ENCODE data around the gene TEPSIN. TPM values are rescaled to one million over a fixed set of nuclear protein-coding genes. Genes with fewer than 3 reads are reported as not detected.

TEPSIN gene
- total RNA-seq, 1 donor from 2014 or later: 35.4 TPM

DNA sequence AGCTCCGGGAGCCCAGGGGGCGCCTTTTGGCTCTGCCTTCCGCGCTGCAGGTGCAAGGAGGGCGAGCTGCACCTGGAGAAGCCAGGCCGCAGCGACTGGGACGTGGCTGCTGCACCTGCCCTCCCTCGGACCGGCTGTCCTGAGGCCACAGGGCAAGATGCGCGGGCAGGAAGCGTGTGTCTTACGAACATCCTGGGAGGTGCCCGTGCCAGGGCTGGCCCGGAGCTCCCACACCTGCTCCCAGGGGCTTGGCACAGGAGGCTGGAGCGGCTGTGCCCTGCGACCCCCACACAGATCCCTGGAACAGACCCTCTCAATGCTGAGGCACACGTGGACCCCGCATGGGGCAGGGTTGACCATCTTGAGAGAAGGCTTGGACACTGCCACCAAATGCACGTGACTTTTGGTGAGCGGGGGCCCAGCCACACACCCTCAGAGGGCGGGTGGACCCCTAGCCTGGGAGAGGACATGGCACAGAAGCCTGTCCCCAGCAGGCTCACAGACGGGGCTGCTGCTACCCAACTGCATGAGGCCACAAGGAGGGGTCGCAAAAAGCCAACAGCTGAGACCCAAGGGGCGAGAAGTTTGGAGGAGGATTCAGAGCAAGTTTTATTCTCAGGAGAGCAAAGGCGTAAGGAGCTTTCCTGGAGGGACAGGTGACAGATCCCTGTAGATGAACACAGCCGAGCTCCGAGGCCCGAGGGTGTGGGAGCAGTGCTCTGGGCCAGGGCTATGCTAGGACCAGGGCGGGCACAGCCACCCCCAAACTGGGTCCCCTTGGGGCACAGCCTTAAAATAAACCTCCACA lies 11.6 kb upstream of the TEPSIN start:
- Histone ChIP-seq H3K4me1 (peaks cover 21% of the 10 kb centered on the region), H3K9me3 (no peaks in the 10 kb centered on the region), H3K27ac (no peak overlapping the region), H3K27me3 (no peaks in the 10 kb centered on the region), H3K36me3 (peaks cover 0 to 12% of the 10 kb centered on the region in 2 donors), H3K4me3 (no peak overlapping the region)
- intact Hi-C loops (cut with DNase I): loop anchor here (10.0 kb wide), 1 partner anchor 344 kb away; no protein-coding TSS in a partner anchor
- no peak for DNase-seq (ENCODE audit: extremely low spot score in 2 of 2)
- TF ChIP-seq, protein P1, sequence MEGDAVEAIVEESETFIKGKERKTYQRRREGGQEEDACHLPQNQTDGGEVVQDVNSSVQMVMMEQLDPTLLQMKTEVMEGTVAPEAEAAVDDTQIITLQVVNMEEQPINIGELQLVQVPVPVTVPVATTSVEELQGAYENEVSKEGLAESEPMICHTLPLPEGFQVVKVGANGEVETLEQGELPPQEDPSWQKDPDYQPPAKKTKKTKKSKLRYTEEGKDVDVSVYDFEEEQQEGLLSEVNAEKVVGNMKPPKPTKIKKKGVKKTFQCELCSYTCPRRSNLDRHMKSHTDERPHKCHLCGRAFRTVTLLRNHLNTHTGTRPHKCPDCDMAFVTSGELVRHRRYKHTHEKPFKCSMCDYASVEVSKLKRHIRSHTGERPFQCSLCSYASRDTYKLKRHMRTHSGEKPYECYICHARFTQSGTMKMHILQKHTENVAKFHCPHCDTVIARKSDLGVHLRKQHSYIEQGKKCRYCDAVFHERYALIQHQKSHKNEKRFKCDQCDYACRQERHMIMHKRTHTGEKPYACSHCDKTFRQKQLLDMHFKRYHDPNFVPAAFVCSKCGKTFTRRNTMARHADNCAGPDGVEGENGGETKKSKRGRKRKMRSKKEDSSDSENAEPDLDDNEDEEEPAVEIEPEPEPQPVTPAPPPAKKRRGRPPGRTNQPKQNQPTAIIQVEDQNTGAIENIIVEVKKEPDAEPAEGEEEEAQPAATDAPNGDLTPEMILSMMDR (IDR thresholded peaks at IDR 0.05): no peak
- TF ChIP-seq POLR2A (IDR thresholded peaks at IDR 0.05): no peak
- no peak for TF ChIP-seq POLR2AphosphoS5 (IDR thresholded peaks at IDR 0.05; ENCODE audit: insufficient read depth in 1 of 2, low read depth in 1 of 2)

DNA sequence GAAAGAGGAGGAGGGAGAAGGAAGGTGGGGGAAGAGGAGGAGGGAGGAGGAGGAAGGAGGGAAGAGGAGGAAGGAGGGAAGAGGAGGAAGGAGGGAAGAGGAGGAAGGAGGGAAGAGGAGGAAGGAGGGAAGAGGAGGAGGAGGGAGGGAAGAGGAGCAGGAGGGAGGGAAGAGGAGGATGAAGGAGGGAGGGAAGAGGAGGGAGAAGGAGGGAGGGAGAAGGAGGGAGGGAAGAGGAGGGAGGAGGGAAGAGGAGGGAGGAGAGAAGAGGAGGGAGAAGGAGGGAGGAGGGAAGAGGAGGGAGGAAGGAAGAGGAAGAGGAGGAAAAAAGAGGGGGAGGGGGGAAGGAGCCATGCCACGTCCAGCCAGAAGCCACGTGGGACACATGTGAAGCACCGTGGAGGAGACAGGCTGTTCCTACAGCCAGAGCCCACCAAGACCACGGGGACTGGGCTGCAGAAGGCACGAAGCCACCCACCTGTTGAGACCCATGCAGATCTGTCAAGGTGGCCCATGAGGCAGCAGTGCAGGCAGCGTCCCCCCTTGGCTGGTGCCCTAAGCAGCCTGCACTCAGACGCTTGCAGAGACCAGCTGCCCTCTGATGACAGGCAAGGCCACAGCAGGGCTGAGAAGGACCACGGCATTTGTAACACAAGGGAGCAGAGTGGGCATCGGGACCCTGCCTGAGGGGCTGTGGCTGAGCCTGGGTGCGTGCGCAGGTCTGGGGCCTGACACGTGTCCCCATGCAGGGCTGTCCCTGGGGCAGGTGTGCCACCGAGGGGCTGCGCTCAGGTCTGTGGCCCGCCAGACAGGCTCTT lies 10.6 kb upstream of the TEPSIN start:
- intact Hi-C loops (cut with DNase I): loop anchor here (10.0 kb wide), 1 partner anchor 345 kb away; no protein-coding TSS in a partner anchor

DNA sequence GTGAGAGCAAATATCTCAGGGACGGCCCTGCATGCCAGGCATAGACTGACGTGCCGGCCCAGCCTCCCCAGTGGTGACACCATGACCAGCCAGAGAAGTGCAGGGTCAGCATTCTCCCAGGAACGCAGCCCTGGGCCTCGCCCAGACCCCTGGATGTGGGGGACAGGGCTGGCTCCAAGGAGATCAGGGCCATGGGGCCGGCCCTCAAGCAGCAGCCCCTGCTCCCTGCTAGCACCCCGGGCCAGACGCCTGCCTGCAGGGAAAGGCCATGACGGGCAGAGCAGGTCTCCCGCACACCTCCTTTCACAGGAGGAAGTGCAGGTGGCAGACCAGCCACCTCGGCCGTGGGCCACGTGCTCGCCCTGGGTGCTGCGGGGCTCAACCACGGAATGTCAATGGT lies 9.8 kb upstream of the TEPSIN start:
- H3K4me1 ChIP-seq: peaks cover 7% of the 10 kb centered on the region
- H3K36me3 ChIP-seq: peaks cover 0 to 12% of the 10 kb centered on the region in 2 donors
- no peaks in the 10 kb centered on the region for H3K9me3 ChIP-seq
- no peak overlapping the region for H3K4me3 ChIP-seq
- no peak for DNase-seq (ENCODE audit: extremely low spot score in 2 of 2)
- H3K27me3 ChIP-seq: no peaks in the 10 kb centered on the region
- intact Hi-C loops (cut with DNase I): no loop called here
- H3K27ac ChIP-seq: no peak overlapping the region
- TF ChIP-seq, protein P1 (IDR thresholded peaks at IDR 0.05): no peak
- no peak for TF ChIP-seq POLR2AphosphoS5 (IDR thresholded peaks at IDR 0.05; ENCODE audit: insufficient read depth in 1 of 2, low read depth in 1 of 2)
- no peak for TF ChIP-seq POLR2A (IDR thresholded peaks at IDR 0.05)

More for the DNA sequence above, 10.6 kb upstream of the TEPSIN start:
- Histone ChIP-seq H3K36me3 (peaks cover 0 to 12% of the 10 kb centered on the region in 2 donors), H3K4me3 (no peak overlapping the region), H3K27ac (no peak overlapping the region), H3K27me3 (no peaks in the 10 kb centered on the region), H3K4me1 (peaks cover 10% of the 10 kb centered on the region), H3K9me3 (no peaks in the 10 kb centered on the region)
- no peak for TF ChIP-seq POLR2A (IDR thresholded peaks at IDR 0.05)
- TF ChIP-seq POLR2AphosphoS5 (IDR thresholded peaks at IDR 0.05; ENCODE audit: insufficient read depth in 1 of 2, low read depth in 1 of 2): no peak
- TF ChIP-seq, protein P1 (IDR thresholded peaks at IDR 0.05): no peak
- no peak for DNase-seq (ENCODE audit: extremely low spot score in 2 of 2)

- Histone ChIP-seq H3K27ac (no peak overlapping the region), H3K27me3 (no peaks in the 10 kb centered on the region), H3K4me1 (peaks cover 7% of the 10 kb centered on the region), H3K4me3 (no peak overlapping the region), H3K9me3 (no peaks in the 10 kb centered on the region), H3K36me3 (peaks cover 0 to 12% of the 10 kb centered on the region in 2 donors)
- no peak for TF ChIP-seq POLR2AphosphoS5 (IDR thresholded peaks at IDR 0.05; ENCODE audit: insufficient read depth in 1 of 2, low read depth in 1 of 2)
- TF ChIP-seq, protein P1 (IDR thresholded peaks at IDR 0.05): no peak
- TF ChIP-seq POLR2A (IDR thresholded peaks at IDR 0.05): no peak
- intact Hi-C loops (cut with DNase I): no loop called here
- no peak for DNase-seq (ENCODE audit: extremely low spot score in 2 of 2)
These were observed 8.6 kb upstream of the TEPSIN start for GRCh38 chr17:81247339-81247990.
